HG02885 (cell line): ENCODE data around the gene PDGFRB.
A peak's percentile ranks its signal among the peaks of the same experiment; 100 is the strongest.

ENCODE experiments used
- ATAC-seq: cut with Tn5 transposase; IDR thresholded peaks from one replicate; pipeline ENCODE4 v1.9.1; 2021; ENCODE audit warnings: mild to moderate bottlenecking; ENCODE audit not compliant: unreplicated experiment, poor library complexity

Gene PDGFRB

DNA sequence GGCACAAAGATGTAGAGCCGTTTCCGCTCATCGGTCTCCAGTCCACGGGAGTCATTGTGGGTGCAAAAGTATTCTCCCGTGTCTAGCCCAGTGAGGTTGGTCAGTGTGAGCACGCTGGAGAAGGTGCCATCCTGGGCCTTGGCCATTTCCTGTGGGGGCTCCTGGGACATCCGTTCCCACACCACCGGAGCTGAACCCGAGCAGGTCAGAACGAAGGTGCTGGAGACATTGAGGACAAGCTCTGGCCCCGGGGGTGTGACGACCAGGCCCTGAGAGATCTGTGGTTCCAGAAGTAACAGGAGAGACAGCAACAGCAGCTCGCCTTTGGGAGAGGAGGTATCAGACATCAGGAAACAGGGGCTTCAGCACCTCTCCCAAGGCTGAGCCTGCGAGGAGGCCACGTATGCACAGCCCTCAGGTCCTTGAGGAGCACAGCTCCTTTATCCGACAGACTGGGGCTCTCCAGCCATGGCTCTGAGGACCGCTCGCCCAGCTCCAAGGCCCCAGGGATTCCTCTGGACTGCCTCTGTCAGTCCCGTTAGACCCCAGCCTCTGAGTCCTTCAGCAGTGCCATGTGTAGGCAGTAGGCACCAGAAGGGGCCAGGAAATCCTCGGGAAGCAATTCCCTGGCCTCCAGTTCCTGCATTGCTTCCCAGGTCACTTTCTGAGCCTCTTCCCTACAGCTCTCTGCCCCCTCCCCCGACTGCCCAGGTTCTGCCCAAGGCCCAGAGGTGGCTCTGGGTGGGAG, 19.9 kb downstream of the PDGFRB start:
- no peak for ATAC-seq

DNA sequence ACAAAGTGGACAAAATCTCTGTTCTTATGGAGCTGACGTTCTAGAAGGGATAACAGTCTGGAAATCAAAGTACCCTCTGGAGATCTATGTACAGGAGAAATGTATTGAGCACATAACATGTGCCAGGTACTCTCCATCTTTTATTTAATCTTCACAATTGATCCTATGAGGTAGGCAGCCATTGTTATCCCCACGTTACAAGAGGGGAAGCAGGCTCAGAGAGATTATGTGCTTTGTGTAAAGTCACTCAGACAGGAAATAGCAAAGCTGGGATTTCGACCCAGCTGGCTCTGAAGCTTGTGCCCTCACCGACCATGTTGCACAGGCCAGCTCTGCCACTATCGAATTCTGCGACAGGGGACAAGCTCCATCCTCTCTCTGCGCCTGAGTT, 21.5 kb downstream of the PDGFRB start:
- no peak for ATAC-seq

DNA sequence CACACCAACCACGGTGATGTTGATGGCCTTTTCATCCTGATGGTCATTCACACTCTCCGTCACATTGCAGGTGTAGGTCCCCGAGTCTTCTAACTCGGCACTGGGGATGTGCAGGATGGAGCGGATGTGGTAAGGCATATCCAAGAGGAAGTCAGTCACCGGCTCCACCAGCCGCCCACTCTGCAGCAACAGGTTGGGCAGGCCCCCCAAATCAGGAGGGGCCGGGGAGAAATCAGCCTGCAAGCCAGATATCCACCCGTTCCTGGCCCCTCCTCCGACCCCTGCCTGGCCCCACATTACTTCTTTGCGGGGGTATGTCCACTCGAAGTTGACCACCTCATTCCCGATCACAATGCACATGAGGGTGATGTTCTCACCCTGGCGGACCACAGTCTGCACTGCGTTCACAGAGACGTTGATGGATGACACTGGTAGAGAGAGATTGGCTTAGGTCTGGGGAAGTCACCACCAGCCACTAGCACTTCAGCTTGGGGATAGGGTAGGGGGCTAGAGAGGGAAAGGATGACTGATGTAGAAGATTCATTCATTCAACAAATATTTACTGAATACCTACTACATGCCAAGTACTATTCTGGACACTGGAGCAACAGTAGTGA, 22.0 kb downstream of the PDGFRB start:
- no peak for ATAC-seq

DNA sequence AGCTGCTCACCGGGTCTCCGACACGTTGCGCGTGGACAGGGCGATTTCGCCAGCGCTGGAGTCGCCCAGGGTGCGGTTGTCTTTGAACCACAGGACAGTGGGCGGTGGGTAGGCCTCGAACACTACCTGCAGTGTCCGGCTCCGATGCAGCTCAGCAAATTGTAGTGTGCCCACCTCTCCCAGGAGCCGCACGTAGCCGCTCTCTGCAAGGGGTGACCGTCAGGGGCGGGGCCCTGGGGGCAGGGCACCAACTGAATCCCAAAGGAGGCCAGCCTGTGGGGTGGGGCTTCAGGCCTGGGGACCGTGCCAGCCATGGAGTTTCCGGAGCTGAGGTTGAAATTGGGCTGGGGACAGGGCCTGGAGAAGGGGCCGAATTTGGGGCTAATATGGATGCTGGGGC, 22.9 kb downstream of the PDGFRB start:
- ATAC-seq: no peak

- ATAC-seq: no peak
Measured at GRCh38 chr5:150131978-150132694, 23.5 kb downstream of the PDGFRB start.

DNA sequence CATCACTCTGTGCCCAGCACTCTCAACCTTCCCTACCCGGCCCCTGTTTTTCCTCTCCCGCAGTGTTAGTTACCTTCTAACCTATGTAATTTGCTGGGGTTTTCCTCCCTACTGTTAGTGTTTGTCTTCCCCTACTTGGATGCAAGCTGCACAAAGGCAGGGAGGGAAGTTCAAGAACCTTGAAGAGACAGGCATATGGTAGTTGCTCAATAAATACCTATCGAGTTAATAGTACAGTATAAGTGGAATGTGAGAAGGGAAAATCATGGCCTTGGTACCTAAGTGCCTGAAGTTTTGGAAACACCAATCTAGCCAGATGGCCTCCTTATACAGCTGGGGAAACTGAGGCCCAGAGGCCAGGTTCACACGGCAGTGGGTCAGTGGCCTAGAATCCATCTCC, 24.2 kb downstream of the PDGFRB start:
- ATAC-seq: no peak

GRCh38 chr5:150130493-150130922, 25.1 kb downstream of the PDGFRB start:
- ATAC-seq: no peak

- peak; percentile 53 for ATAC-seq
Measured at GRCh38 chr5:150129813-150130492, 25.7 kb downstream of the PDGFRB start.

GRCh38 chr5:150129454-150129812, 26.2 kb downstream of the PDGFRB start:
- no peak for ATAC-seq

DNA sequence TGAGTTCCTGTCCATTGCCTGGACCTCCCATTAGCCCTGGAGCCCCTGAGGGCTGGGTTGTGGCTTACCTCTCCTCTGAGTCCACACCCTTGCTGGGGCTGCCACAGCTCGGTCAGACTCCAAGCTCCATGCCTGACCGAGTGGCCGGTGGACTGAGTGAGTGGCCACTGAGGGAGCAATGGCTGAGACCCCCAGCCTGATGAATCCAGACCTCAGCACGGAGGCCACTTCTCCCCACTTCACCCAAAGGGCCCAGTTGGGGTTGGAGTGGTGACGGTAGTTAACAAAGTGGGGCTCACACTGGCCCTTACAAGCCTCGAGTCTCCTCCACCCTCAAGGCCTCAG, 28.8 kb downstream of the PDGFRB start:
- ATAC-seq: no peak

GRCh38 chr5:150126199-150126920, 29.3 kb downstream of the PDGFRB start:
- no peak for ATAC-seq

DNA sequence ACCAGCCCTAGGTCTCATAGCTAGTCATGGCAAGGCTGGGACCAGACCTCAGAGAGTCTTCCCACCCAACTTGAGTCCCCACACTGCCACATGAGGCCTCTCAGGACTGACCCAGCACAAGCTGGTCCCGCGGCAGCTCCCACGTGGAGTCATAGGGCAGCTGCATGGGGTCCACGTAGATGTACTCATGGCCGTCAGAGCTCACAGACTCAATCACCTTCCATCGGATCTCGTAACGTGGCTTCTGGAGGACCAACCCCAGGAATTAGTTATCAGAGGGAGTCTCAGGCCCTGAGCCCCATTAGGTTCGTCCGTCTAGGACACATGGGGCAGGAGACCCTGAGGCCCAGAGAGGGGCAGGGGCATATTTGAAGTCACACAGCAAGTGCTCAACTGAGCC, 30.3 kb downstream of the PDGFRB start:
- ATAC-seq: no peak

GRCh38 chr5:150124596-150124995, 31.0 kb downstream of the PDGFRB start:
- ATAC-seq: no peak

- no peak for ATAC-seq
Measured at GRCh38 chr5:150124111-150124557, 31.5 kb downstream of the PDGFRB start.

GRCh38 chr5:150123542-150123941, 32.1 kb downstream of the PDGFRB start:
- no peak for ATAC-seq

GRCh38 chr5:150122536-150123481, 32.8 kb downstream of the PDGFRB start:
- no peak for ATAC-seq

DNA sequence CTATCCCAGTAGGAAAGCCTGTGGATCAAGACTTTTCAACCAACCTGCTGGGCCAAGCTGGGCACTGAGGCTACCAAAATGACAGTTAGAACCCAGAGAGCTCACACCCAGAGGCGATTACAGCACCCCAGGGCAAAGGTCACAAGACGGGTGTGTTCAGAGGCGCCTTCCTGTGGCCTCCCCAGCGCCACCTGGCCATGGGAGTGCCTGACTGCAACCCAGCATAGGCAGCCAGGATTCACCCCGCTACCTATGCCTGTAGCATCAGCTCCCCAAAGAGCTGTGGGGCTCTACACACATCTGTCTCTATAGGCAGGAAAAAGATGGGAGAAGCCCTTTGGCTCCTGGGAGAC, 33.5 kb downstream of the PDGFRB start:
- peak; percentile 83 for ATAC-seq

DNA sequence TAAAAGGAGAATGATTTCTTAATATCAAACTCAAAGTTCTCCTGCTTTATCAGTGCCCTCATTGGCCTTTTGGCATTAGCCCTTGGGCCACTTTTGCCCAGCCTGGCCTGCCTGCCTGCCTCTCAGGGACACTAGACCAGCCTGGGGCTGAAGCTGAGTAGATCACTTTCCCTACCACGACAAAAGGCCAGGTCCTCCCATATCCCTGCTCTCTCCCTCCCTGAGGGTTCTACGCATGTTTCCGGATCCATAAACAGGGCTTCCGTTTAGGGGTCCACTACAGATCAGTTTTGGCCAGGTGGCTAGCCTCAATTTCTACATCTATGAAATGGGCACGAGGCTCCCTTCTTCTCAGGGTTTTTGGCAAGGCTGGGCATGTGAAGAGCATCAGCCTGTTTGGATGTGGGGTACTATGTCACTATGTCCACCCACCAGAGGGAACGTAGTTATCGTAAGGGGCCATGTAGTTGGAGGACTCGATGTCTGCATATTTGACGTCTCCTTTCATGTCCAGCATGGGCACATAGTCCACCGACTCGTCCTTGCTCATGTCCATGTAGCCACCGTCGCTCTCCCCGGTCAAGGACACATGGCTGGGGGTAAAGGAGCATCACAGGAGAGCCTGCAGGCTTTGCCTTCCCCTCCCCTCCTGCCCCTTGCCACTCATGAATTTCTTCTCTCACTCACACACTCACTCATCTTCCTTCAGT, 34.0 kb downstream of the PDGFRB start:
- ATAC-seq: no peak
